HG03565 (cell line): Measurements from ENCODE around the gene NR3C1.
"Not testable (repeated sequence)": the region's sequence is repeated elsewhere in the genome, so short reads cannot be mapped to it uniquely, and the experiment has no call there.

Source experiments
- ATAC-seq: cut with Tn5 transposase; IDR thresholded peaks from one replicate; pipeline ENCODE4 v1.9.1; 2021; ENCODE audit warnings: mild to moderate bottlenecking, moderate library complexity; ENCODE audit not compliant: unreplicated experiment

NR3C1 gene

DNA sequence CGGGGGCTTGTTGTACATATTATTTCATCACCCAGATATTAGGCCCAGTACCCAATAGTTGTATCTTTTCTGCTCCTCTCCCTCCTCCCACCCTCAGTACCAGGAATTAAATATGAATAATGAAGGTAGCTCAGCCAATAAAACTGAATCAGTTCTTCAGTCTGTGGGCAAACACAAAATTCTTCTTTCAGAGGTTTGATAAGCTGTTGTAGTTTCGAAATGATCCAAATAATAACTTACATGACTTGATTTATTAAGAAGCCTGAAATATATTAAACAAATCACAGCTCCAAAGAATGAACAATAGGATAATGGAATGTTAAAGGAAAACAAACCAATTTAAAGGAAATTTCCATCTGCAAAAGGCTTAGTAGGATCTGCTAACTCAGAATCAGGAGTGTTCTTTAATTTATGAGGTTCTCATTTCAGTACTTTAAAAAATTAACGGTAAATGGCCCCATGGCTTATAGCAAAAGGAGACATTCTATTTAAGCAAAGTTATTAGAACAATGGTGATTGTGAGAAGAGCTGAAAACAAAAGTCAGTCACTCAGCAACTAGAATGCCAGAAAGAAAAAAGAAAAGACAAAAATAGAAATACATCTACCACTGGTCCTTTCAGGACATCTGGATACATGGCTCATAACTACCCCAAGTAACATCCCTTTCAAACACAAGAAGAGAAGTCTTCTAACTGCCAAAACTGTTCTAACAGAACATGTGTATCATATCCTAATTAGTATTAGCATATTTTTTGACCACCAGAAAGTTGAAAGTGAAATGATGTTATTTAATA is 62.4 kb downstream of the NR3C1 start:
- no peak for ATAC-seq

- ATAC-seq: no peak
Observed at GRCh38 chr5:143338658-143339366, 64.7 kb downstream of the NR3C1 start.

GRCh38 chr5:143337946-143338345 is 65.5 kb downstream of the NR3C1 start:
- ATAC-seq: no peak

DNA sequence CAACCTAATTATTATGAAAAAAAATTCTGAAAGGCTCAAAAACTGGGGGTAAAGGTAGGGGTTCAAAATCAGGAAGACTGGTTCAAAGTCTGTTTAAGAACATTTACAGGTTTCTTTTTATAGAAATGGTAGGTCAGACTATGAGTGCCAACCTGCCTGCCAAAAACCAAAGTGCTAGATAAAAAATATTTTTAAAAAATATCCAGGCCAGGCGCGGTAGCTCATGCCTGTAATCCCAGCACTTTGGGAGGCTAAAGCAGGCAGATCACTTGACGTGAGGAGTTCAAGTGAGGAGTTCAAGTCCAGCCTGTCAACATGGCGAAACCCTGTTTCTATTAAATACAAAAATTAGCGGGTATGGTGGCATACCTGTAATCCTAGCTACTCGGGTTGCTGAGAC is 67.0 kb downstream of the NR3C1 start:
- ATAC-seq: no peak

DNA sequence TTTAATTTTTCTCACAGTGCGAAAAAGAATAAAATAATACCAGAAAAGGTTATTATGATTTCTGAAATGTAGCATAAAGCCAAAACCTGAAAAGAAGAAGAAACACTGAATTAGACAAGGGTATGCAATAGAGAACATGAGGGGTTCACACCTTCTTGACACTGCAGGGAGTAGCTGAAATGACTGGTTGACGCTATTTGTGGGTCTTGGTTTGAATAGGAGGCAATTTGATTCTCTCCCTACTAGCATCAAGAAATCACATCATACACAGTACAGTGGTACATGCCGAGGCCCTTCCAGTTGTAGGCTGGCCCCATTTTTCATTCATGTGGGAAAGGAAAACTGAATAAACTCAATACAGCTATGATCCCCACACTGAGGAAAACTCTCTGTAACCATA is 68.6 kb downstream of the NR3C1 start:
- no peak for ATAC-seq

DNA sequence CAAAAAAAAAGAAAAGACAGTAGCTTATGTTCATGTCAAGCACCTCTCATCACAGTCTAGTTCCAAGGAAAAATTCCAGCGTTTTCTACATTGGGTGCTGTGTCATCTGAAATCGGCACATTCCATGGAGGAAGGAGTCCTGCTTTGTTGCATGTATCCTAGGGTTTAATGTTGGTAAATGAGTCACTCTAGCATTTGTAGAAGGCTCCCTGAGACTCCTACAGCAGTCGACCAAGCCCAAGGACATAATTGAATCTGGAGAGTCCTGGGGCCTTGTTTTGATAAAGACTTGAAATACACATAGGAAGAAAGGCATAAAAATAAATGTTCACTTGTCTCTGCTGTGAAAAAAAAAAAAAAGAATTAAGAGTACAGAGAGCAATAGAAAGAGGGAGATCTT is 69.1 kb downstream of the NR3C1 start:
- not testable (repeated sequence) for ATAC-seq

- ATAC-seq: no peak
Observed at GRCh38 chr5:143331956-143332355, 71.5 kb downstream of the NR3C1 start.

- no peak for ATAC-seq
Observed at GRCh38 chr5:143329843-143330242, 73.6 kb downstream of the NR3C1 start.

GRCh38 chr5:143328589-143329220 is 74.8 kb downstream of the NR3C1 start:
- ATAC-seq: no peak

DNA sequence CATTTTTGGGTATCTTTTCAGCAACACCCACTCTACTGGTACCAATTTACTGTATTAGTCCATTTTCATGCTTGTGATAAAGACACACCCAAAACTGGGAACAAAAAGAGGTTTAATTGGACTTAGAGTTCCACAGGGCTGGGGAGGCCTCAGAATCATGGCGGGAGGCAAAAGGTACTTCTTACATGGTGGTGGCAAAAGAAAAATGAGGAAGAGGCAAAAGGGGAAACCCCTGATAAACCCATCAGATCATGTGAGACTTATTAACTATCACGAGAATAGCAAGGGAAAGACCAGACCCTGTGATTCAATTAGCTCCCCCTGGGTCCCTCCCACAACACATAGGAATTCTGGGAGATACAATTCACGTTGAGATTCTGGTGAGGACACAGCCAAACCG is 78.4 kb downstream of the NR3C1 start:
- not testable (repeated sequence) for ATAC-seq

- not testable (repeated sequence) for ATAC-seq
Observed at GRCh38 chr5:143322931-143323630, 80.4 kb downstream of the NR3C1 start.

DNA sequence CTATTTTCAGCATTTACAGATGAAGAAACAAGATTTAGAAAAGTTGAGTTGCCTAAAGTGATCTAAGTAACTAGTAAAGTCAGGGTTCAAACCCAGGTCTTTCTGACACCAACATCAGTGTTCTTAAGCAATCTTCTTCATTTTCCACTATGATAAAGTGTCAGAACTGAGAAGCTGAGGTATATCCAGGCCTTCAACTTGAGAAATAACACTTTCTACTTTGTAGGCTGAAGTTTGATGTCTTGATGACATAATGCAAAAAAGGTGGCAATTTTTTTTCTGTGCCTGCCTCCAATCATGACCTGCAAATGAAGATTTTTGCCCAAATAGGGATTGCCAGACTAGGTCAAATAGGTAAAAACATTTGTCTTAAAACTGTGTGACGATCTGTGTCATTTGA is 81.3 kb downstream of the NR3C1 start:
- ATAC-seq: no peak

GRCh38 chr5:143319437-143320227 is 83.9 kb downstream of the NR3C1 start:
- ATAC-seq: no peak

DNA sequence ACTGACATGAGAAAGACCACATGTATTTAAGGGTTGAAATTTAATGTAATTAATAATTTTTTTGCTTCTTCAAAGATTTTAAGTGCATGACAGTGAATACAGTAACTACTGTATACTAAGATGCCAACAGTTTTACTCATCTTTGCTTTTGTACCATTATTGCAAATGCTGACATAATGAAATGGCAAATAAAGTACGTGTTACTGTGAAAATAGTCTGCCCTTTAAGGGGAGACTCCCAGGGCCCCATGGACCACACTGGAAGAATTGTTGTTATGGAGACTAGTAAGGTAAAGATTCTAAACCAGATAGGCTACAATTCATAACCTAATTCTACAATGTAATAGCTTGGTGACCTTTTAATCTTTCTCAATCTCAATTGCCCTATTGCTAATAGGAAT is 84.7 kb downstream of the NR3C1 start:
- no peak for ATAC-seq

- ATAC-seq: no peak
Observed at GRCh38 chr5:143318270-143318669, 85.2 kb downstream of the NR3C1 start.

DNA sequence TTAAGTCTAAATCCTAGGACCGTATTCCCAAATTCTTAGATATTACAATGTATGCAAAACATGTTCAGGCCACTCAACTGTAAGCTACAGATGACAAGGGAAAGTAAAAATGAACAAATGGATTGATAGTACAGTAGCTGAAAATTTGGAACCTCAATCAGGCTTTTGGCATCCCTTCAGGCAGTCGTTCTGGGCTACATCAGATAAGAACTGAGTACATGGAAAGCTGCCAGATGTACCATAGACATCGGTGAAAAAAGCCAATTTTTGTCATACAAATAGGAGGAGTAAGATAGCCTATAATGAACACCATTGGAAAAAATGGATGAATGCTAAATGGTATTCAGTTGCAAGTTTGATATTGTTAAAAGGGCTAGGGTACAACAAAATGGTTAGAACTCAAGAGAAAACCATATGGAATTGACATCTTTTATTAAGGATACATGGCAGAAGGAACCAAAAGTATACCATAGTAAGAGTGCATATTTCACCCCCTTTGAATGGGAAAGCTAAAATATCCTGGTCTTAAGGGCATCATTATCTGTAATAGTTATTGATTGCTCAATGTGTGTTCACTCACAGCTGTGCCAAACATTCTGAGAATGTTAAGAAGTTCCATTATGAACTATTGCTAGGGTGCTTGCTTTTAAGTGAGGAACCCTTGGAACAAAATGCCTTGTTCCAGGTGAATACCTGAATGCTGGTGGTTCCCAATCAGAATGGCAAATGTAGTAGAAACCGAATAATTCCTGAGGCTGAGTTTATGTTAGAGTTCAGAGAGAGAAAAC is 86.4 kb downstream of the NR3C1 start:
- no peak for ATAC-seq

DNA sequence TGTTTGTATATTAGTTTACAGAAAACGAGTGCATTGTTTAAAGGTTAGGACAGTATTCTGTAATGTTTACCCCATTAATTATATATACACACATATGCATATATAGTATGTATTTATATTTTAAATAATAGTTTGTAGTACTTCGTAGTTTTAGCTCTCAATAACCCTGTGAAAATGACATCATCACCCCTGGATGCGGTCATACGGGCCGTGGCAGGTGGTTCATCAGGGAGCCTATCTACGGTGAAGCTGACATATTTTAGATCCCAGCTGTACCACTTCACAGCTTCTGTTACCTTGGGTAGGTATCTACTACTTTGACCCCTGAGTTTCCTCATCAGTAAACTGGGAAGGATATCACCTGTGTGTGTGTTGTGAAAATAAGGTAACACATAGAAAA is 87.1 kb downstream of the NR3C1 start:
- ATAC-seq: no peak

DNA sequence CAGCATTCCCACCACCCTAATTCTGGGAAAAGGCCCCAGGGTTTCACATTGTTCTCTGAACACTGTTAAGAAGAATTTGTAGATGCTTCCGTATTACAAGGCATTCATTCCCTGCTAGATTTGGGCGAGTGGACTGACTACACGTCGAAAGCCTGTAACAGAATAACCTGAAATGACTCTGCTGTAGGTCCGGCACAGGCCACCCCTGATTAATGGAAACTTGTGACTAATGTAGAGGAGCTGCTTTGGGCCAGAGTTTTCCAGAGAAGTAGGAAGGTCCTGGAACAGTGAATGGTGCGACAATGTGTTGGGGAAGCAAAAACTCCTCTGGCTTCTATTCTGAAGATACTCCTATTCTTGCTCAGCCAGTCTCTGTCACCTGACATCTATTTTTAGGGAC is 87.6 kb downstream of the NR3C1 start:
- no peak for ATAC-seq

DNA sequence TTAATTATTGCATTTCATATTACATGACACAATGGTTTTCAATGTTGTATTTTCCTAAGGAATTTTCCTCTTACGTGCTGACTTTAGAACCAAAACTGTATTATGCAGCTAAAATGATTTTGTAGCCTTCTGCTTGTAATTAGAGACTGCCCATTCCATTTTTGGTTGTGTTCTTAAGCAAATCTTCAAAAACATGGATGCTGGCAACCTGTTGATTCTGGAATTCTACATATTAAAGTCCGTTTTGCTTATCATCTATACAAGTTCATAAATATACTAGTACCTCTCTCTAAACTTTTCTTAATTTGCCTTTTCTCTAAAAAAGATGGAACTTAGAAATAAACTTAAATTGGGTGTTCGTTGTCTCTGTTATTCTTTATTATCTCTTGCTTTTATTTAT is 88.3 kb downstream of the NR3C1 start:
- no peak for ATAC-seq

- ATAC-seq: no peak
Observed at GRCh38 chr5:143314659-143315058, 88.8 kb downstream of the NR3C1 start.
